ENCODE measurements around the gene SPATC1L.

SPATC1L gene

DNA sequence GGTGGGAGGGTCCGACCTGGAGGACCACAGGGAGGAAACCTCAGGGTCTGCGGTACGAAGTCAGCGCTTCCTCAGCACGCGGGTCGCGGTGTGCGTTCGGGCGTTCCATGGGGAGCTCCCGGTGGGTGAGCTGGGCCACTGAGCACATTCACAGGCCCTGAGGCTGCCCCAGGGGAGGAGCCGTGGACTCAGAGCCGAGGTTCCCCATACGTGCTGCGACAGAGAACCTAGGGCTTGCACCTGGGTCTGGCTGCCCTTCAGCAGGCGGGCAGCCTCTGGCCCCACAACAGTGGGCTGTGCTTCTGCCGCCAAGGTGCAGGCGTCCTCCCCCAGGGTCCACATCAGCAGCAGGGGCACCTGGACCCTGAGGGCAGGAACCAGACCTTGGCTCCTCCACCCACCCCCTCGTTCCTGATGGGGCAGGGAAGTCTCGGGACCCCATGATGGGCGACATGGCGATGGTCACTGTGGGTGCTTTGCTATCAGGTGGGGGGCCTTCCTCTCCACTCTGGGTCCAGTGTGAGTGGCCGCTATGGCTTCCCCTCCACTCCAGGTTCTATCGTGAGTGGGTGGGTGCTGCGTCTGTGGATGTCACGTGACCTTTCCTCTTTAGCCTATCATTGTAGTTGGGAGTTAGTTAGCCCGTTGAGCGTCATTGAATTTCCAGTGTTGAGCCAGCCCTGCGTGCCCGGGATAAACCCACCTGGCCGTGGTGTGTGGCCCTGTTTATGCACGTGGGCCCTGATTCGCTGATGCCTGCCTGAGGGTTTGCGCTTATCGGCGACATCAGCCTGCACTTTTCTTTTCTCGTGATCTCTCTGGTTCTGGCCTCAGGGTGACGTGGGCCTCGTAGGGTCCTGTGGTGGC, 56.8 kb downstream of the SPATC1L start:
- H3K4me3 ChIP-seq (ENCODE audit: low read length), result no peak overlapping the region
- DNase-seq (ENCODE audit: low read depth, low spot score), result no peak

DNA sequence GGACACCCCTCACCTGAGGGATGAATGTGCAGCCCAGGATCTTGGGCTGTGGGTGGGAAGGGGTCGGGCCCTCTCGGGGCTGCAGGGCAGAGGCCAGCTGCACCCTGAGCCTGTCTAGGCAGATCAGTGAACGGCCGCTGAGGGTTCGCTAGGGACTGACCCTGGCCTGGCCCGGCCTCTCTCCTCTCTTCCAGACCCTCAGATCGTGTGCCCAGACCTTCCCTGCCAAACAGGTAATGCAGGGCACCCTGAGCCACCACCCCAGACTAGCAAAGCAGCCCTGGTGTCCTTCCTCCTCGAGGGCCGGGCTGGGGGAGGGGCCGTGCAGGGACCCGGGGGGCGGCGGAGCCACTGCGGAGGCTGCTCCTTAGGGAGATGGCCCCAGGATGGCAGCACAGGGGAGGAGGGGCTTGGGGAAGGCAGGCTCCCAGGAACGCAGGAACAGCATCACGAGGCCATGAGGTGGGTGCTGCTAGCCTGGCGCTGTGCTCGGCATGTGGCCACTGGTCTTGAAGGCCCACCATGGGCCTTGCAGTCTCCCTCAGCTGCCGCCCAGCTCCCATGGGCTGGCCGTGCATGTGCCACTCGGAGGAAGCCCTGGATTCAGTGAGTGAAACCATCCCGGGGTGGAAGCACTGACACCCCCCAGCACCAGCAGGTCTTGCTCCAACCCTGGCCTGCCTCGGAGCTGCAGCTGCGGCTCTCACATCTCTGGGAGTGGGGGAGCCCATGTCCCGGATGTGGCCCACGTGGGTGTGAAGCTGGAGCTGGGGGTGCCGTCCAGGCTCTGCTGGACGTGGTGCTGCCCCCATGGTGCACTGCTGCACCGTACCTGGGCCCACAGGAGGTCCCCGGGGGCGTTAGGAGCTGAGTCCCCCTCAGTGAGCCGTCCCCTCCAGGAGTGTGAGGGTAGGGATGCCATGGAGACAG, 57.7 kb downstream of the SPATC1L start:
- no peak overlapping the region for H3K4me3 ChIP-seq (ENCODE audit: low read length)
- no peak for DNase-seq (ENCODE audit: low read depth, low spot score)

DNA sequence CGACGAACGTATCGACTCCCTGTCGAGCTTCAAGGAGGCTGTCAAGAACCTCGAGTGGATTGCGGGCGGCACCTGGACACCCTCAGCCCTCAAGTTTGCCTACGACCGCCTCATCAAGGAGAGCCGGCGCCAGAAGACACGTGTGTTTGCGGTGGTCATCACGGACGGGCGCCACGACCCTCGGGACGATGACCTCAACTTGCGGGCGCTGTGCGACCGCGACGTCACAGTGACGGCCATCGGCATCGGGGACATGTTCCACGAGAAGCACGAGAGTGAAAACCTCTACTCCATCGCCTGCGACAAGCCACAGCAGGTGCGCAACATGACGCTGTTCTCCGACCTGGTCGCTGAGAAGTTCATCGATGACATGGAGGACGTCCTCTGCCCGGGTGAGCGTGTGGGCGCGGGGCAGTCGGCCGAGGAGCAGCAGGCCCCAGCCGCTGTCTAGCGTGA, 58.4 kb downstream of the SPATC1L start:
- no peak for DNase-seq (ENCODE audit: low read depth, low spot score)
- no peak overlapping the region for H3K4me3 ChIP-seq (ENCODE audit: low read length)

DNA sequence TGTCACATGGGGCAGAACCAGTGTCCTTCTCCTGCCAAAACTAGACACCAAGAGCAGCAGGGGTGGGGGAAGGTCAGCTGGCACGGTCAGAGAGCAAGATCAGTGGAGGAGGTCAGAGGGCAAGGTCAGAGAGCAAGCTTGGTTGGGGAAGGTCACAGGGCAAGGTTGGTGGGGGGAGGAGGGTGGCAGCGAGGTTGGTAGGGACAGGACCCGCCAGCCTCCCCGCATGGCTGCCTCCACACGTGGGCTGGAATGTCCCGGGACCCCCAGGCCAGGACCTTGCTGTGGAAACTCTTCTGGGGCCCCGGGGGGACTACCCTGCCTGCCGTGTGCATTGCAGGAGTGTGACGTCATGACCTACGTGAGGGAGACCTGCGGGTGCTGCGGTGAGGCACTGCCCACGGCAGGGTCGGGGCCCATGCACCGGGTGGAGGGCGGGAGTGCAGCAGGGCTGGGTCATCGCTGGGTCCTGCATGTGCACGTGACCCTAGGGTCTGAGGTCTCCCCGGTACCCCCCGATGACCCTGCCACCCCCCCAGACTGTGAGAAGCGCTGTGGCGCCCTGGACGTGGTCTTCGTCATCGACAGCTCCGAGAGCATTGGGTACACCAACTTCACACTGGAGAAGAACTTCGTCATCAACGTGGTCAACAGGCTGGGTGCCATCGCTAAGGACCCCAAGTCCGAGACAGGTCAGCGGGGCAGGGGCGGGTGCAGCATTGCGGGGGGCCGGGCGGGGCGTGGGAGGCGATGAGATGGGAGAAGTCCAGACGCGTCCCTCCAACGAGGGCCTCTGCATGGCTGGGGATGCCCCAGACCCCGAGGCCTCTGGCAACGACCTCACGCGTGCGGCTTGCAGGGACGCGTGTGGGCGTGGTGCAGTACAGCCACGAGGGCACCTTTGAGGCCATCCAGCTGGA, 59.1 kb downstream of the SPATC1L start:
- no peak for DNase-seq (ENCODE audit: low read depth, low spot score)

DNA sequence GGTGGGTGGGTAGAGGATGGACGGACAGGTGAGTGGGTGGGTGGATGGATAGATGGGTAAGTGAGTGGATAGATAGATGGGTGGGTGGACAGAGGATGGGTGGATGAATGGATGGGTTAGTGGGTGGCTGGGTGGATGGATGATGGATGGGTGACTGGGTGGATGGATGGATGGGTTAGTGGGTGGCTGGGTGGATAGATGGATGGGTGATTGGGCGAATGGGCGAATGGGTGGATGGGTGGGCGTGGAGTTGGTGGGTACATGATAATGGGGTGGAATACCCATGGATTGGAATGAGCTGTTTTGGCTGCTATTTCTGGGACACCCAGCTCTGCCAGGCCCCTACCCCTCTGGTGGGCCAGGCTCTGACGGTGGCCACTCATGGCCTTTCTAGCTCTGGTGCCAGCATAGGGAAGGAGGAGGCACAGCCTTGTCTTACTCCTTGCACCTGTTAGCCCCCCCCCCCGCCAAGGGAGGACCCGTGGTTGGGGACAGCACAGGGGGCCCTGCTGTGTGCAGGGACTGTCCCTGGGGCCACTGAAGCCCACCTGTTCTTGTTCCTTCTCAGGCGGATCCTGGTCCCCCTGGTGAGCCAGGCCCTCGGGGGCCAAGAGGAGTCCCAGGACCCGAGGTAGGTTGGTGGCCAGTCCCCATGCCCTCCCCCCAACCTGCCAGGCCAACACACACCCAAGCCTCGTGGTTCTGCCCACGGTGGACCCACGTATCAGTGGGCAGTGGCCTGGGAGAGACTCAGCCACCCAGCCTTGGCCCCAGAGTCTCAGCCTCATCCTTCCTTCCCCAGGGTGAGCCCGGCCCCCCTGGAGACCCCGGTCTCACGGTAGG, 60.0 kb downstream of the SPATC1L start:
- no peak for DNase-seq (ENCODE audit: low read depth, low spot score)
- H3K4me3 ChIP-seq (ENCODE audit: low read length), result no peak overlapping the region

More for the DNA sequence above, 59.1 kb downstream of the SPATC1L start:
- H3K4me3 ChIP-seq (ENCODE audit: low read length), result no peak overlapping the region

DNA sequence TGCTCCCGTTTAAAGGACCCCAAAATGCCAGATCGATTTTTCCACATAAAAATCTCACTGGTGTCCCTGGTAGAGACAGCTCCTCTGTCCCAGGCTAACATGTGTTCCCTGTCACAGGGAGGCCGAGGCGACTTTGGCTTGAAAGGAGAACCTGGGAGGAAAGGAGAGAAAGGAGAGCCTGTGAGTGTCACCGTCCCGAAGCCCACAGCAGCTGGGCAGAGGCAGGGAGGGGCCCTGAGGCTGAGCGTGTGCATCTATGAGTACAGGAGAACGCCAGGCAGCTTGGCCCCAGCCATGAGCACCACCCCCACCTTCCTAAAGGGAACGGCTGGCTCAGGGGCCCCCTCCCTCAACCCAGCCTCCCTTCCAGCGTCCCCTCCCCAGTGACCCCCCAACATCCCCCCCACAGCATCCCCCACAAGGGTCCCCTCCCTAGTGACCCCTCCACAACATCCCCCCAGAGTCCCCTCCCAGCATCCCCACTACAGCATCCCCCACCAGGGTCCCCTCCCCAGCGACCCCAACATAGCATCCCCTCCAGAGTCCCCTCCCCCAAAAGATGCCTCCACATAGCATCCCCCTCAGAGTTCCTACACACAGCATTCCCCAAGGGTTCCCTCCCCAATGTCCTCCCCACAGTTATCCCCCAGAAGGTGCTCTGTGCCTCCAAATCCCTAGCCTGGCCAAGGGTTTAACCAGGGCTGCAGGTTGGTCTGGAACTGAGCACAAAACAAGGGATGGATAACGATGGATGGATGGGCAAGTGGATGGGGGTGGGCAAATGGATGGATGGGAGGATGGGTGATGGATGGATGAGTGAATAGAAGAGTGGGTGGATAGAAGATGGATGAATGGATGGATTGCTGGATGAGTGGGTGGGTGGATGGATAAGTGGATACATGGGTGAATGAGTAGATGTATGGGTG, 61.2 kb downstream of the SPATC1L start:
- H3K4me3 ChIP-seq (ENCODE audit: low read length), result no peak overlapping the region
- no peak for DNase-seq (ENCODE audit: low read depth, low spot score)

DNA sequence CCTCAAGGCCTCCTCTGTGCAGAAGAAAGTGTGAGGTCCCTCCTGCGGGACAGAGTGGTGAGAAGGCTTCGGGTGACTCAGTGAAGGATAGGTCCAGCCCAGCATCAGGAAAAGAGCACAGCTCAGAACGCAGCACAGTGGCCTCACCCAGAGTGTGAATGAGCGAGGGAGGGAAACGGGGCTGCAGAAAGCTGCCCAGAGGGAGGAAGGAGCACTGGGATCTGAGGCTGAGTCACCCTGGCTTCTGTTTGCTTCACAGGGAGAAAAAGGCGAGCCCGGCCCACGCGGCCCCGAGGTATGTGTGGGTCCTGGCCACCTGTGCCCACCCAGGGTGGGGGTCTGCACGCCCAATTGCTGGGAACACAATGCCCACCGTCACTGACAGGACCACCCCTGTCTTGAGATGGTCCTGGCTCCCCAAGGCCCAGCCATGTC, 62.0 kb downstream of the SPATC1L start:
- DNase-seq (ENCODE audit: low read depth, low spot score), result no peak
- no peak overlapping the region for H3K4me3 ChIP-seq (ENCODE audit: low read length)

DNA sequence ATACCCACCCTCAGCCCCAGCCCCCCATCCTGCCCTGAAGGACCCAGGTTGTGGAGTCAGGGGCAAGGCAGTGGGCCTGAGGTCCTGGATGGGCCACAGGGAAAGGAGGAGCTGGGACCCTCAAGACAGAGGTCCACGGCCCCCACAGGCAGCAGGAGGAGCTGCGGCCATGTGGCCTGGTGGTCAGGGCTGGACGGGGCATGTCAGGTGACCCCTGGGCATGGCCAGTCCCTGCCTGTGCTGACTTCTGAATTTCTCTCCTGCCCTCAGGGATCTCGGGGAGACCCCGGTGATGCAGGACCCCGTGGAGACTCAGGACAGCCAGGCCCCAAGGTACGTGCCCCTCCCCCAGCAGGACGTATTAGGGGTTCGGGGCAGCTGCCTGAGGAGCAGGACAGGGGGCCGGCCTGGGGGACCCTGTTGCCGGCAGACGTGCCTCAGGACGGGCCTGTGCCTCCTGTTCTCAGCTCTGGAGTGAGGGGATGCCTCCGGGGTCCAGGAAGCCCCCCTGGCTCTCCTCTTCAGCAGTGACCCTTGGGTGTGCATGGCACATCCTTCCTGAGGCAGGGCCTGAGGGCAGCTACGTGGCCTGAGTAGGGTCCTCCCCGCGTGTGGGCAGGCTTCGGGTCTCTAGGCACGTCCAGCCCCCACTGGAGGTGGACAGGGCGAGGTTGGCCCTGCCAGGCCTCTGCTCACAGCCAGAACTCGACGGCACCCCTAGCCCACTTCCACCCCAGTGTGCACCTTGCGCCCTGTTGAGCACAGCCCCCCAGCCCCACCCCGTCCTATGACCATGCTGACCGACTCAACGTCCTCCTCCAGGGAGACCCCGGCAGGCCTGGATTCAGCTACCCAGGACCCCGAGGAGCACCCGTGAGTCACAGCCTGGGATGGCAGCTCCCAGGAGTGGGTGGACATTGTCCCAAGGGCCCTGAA, 62.7 kb downstream of the SPATC1L start:
- DNase-seq (ENCODE audit: low read depth, low spot score), result no peak
- no peak overlapping the region for H3K4me3 ChIP-seq (ENCODE audit: low read length)

DNA sequence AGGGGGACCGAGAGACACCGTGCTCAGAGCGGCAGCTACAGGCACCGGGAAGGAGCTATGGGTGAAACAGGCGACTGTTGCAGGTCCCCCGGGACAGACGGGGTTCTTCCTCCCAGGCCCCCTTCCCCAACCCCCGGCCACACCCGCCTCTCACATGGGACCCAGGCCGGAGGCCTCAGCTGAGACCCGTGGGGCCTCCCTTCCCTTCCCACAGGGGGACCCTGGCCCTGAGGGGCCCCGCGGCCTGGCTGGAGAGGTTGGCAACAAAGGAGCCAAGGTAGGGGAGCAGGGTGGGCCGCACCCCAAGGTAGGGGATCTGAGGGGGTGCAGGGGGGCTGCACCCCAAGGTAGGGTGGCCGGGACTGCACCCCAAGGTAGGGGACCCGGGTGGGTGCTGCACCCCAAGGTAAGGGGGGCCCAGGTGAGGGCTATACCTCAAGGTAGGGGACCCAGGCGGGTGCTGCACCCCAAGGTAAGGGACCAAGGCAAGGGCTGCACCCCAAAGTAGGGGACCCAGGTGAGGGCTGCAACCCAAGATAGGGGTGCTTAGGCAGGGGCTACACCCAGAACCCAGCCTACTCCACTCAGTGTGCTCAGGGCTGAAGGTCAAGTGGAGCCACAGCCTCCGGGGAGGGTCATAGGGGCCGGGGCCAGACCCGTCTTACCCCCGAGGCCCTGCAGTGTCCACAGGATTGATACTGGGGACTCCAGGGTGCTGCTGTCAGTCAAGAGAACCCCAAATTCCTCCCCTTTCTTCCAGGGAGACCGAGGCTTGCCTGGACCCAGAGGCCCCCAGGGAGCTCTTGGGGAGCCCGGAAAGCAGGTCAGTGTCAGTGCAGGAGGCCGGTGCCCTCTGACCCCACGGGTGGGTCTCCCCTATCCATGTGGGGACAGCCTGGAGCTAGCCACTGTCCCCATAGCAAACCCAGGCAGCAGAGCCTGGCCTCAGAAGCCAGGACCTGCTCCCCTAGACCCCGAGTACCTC, 63.7 kb downstream of the SPATC1L start:
- DNase-seq (ENCODE audit: low read depth, low spot score), result no peak
- H3K4me3 ChIP-seq (ENCODE audit: low read length), result no peak overlapping the region

DNA sequence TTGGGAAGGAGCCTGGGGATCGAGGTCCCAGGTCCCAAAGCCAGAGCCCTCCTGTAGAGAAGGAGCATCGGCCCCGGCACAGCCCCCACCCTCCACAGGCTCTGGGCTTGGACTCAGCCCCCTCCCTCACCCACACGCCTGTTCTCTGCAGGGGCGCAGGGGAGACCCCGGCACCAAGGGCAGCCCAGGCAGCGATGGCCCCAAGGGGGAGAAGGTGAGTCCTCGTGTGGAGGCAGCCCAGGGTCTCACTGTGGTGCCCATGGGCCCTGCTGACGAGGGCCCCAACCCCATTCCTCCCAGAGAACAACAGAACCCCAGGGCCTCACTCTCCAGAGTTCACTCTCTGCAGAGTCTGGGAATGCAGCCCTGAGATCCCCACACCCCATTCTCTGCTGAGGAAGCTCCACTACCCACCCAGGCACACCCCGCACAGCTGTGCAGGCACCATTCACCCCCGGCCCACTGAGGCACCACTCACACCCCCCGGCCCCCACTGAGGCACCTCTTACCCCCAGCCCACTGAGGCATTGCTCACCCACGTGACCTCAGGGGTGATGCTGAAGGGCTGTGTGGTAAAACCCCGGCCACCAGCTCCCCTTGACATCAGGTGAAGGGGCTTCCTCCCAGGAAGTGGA, 64.5 kb downstream of the SPATC1L start:
- no peak for DNase-seq (ENCODE audit: low read depth, low spot score)
- H3K4me3 ChIP-seq (ENCODE audit: low read length), result no peak overlapping the region

DNA sequence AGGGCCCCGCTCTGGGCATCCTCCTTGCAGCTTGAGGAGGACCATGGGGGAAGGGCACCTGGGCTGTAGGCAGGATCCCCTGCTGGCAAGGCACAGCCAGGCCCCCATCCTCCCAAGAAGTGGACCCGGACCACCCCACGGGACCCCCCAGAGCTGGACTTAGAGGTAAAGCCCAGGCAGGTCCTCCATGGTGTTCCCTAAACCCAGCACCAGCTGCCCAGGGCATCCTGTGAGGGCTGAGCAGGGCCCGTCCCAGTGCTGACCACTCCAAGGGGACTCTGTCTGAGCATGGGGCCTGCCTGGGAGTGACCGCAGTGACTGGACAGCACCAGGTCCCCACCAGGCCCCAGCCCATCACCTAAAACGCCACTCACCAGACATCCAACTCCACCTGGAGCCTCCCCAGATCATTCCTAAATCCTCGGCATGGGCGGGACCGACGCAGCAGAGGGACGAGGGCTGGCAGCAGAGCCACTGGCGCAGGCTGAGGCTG, 65.1 kb downstream of the SPATC1L start:
- no peak overlapping the region for H3K4me3 ChIP-seq (ENCODE audit: low read length)
- no peak for DNase-seq (ENCODE audit: low read depth, low spot score)

DNA sequence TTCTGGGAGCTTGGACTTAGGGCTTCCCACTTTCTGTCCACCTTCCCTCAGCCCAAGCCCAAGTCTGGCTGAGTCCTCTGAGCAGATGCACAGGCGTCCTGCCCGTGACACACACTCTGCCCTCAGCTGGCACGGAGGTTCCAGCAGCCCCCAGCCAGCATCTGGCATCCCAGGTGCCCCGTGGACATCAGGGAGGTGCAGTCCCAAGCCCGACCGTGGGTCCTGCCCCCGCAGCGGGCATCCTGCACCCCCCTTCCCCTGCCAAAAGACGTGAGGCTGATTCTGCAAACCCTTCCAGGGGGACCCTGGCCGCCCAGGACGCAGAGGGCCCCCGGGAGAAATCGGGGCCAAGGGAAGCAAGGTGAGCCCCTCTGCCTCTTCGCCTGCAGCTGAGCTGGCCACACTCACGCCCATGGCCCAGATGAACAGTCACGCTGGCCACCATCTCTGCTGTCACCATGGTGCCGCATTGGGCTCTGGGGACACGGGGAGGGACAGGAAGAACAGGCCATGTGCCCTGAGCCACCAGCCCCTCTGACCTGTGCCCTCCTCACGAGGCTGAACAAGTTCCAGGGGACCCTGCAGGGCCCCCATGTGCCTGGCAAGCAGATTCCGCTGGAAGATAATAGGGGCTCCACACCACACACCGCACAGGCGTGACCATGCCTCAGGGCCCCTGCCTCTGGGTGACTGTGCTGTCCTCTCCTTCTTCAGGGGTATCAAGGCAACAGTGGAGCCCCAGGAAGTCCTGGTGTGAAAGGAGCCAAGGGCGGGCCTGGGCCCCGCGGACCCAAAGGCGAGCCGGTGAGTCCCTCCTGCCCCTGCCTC, 65.7 kb downstream of the SPATC1L start:
- H3K4me3 ChIP-seq (ENCODE audit: low read length), result no peak overlapping the region
- DNase-seq (ENCODE audit: low read depth, low spot score), result no peak

DNA sequence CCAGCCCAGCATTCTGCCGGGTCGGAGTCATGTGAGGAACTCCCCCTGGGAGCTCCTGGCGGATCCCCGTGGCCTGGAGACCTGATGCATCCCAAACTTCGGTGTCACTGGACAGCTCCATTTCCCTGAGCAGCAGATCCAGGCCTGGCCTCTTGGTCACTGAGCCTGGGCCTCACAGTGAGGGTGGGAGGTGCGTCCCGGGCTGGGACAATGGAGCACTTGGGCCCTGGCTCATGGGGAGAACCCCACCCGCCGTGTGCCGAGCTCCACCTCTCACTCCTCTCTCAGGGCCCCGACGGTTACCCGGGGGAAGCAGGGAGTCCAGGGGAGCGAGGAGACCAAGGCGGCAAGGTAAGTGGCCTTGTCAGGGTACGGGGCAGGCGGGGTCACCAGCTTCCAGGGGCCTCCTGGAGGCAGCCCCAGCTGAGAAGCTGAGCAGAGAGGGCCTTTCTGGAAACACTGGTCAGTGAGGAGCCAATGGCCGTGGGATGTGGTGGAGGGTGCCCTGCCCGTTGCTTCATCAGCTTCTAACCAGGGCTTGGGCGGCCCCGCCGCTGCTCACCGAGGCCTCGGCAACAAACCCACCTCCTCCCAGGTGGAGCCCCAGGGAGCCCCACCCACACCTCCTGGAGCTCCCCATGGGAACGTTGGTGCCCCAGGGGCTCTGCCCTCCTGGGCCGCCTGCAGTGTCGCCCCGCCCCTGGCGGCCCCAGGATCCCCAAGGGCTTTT, 66.5 kb downstream of the SPATC1L start:
- no peak for DNase-seq (ENCODE audit: low read depth, low spot score)
- no peak overlapping the region for H3K4me3 ChIP-seq (ENCODE audit: low read length)

Data from Jurkat, Clone E6-1 (cell line).